Spleen (tissue), 7 donors: ENCODE results near the gene OTUD1.

Experiments used
- CTCF ChIP-seq, 11 experiments: fragments of 200-600 bp in 7 of 11; fragments of 450-650 bp in 4 of 11; sonication (generic) in 4 of 11; IDR thresholded peaks in 8 of 11; conservative IDR thresholded peaks in 3 of 11; 1 replicate in 7 of 11; 2 replicates in 4 of 11; pipeline versions ENCODE4 v1.4.0 to v1.8.0; 2016 to 2021; ENCODE audit warnings: antibody characterized with exemption in 11 of 11, inconsistent platforms in 4 of 11, mild to moderate bottlenecking in 1 of 11
- POLR2A ChIP-seq, 3 donors: fragments of 450-650 bp; IDR thresholded peaks; one replicate each; pipeline ENCODE4 v1.5.1; 2017; ENCODE audit warnings: antibody characterized with exemption in 3 of 3, mild to moderate bottlenecking in 1 of 3
- POLR2AphosphoS5 ChIP-seq, 3 donors: sonication (generic); formaldehyde crosslinking; IDR thresholded peaks; one replicate each; pipeline ENCODE4 v1.5.1; 2017; ENCODE audit warnings: antibody characterized with exemption in 3 of 3
- donor health status: DM: no; HTN: no; CAD: no; lungs with moderate emphysema.
- donor health status: DM: no; HTN: no; CAD: no.
- donor health status: DM: no; HTN: no; CAD: no.

- TF ChIP-seq CTCF (IDR thresholded peaks at IDR 0.05 in 8 of 11, conservative IDR thresholded peaks at IDR 0.05 in 3 of 11) (no peak), POLR2A (IDR thresholded peaks at IDR 0.05) (no peak), POLR2AphosphoS5 (IDR thresholded peaks at IDR 0.05) (no peak)
Observed at GRCh38 chr10:23452033-23452655, 13.3 kb downstream of the OTUD1 start.
